HEK293 (cell line): ENCODE measurements around the gene ZNF337.

Experiments
- HOXA7 ChIP-seq: sonication (generic); formaldehyde crosslinking; IDR thresholded peaks from 2 replicates; pipeline ENCODE4 v1.8.1; 2022; ENCODE audit warnings: missing genetic modification reagents, borderline replicate concordance
- KLF1 ChIP-seq: fragments of 450-650 bp; formaldehyde crosslinking; IDR thresholded peaks from 2 replicates; pipeline ENCODE4 v1.5.1; 2016; ENCODE audit warnings: missing biosample characterization, missing genetic modification characterization
- KLF10 ChIP-seq: fragments of 450-650 bp; IDR thresholded peaks from 2 replicates; pipeline ENCODE4 v1.5.1; 2018; ENCODE audit warnings: missing biosample characterization, mild to moderate bottlenecking, missing genetic modification characterization
- KLF7 ChIP-seq: fragments of 450-650 bp; formaldehyde crosslinking; IDR thresholded peaks from 2 replicates; pipeline ENCODE4 v1.5.1; 2016; ENCODE audit warnings: missing biosample characterization, missing genetic modification characterization, borderline replicate concordance
- OSR2 ChIP-seq: fragments of 450-650 bp; formaldehyde crosslinking; IDR thresholded peaks from 2 replicates; pipeline ENCODE4 v1.5.1; 2016; ENCODE audit warnings: missing biosample characterization, missing genetic modification characterization
- PBX3 ChIP-seq: sonication (generic); formaldehyde crosslinking; IDR thresholded peaks from 2 replicates; pipeline ENCODE4 v1.8.1; 2022; ENCODE audit warnings: mild to moderate bottlenecking, moderate library complexity, missing genetic modification reagents
- PRDM1 ChIP-seq: fragments of 450-650 bp; formaldehyde crosslinking; IDR thresholded peaks from 2 replicates; pipeline ENCODE4; 2016; ENCODE audit warnings: missing biosample characterization, missing genetic modification characterization
- PRDM10 ChIP-seq: fragments of 450-650 bp; formaldehyde crosslinking; IDR thresholded peaks from 2 replicates; pipeline ENCODE4 v1.5.1; 2016; ENCODE audit warnings: missing biosample characterization, missing genetic modification characterization
- TSHZ1 ChIP-seq: fragments of 450-650 bp; formaldehyde crosslinking; IDR thresholded peaks from 2 replicates; pipeline ENCODE4 v1.5.1; 2016; ENCODE audit warnings: missing biosample characterization, missing genetic modification characterization, borderline replicate concordance
- ZBTB7A ChIP-seq: fragments of 450-650 bp; formaldehyde crosslinking; IDR thresholded peaks from 2 replicates; pipeline ENCODE4 v1.5.1; 2016; ENCODE audit warnings: low read depth, missing biosample characterization, missing genetic modification characterization
- ZFHX2 ChIP-seq: fragments of 450-650 bp; formaldehyde crosslinking; conservative IDR thresholded peaks from 2 replicates; pipeline ENCODE4 v1.5.1; 2016; ENCODE audit warnings: missing biosample characterization, missing genetic modification characterization
- ZNF10 ChIP-seq: fragments of 450-650 bp; formaldehyde crosslinking; IDR thresholded peaks from 2 replicates; pipeline ENCODE4 v1.5.1; 2017; ENCODE audit warnings: missing biosample characterization, missing genetic modification characterization
- ZNF138 ChIP-seq: fragments of 450-650 bp; formaldehyde crosslinking; IDR thresholded peaks from 2 replicates; pipeline ENCODE4 v1.5.1; 2016; ENCODE audit warnings: missing biosample characterization, missing genetic modification characterization, borderline replicate concordance
- ZNF175 ChIP-seq: fragments of 450-650 bp; formaldehyde crosslinking; IDR thresholded peaks from 2 replicates; pipeline ENCODE4 v1.5.1; 2016; ENCODE audit warnings: missing biosample characterization, missing genetic modification characterization
- ZNF302 ChIP-seq: fragments of 450-650 bp; formaldehyde crosslinking; IDR thresholded peaks from 2 replicates; pipeline ENCODE4 v1.5.1; 2016; ENCODE audit warnings: missing biosample characterization, missing genetic modification characterization, low read depth
- ZNF311 ChIP-seq: fragments of 450-650 bp; formaldehyde crosslinking; IDR thresholded peaks from 2 replicates; pipeline ENCODE4 v1.5.1; 2017; ENCODE audit warnings: missing biosample characterization, missing genetic modification characterization, borderline replicate concordance
- ZNF362 ChIP-seq: fragments of 450-650 bp; formaldehyde crosslinking; IDR thresholded peaks from 2 replicates; pipeline ENCODE4 v1.5.1; 2016; ENCODE audit warnings: missing biosample characterization, missing genetic modification characterization
- ZNF366 ChIP-seq: fragments of 450-650 bp; formaldehyde crosslinking; conservative IDR thresholded peaks from 2 replicates; pipeline ENCODE4 v1.5.1; 2016; ENCODE audit warnings: missing biosample characterization, missing genetic modification characterization
- ZNF37A ChIP-seq: fragments of 450-650 bp; IDR thresholded peaks from 2 replicates; pipeline ENCODE4 v1.5.1; 2018; ENCODE audit warnings: missing biosample characterization, missing genetic modification characterization
- ZNF394 ChIP-seq: fragments of 450-650 bp; formaldehyde crosslinking; IDR thresholded peaks from 2 replicates; pipeline ENCODE4 v1.5.1; 2016; ENCODE audit warnings: missing biosample characterization, missing genetic modification characterization, mild to moderate bottlenecking, moderate library complexity, borderline replicate concordance
- ZNF433 ChIP-seq: fragments of 450-650 bp; formaldehyde crosslinking; IDR thresholded peaks from 2 replicates; pipeline ENCODE4 v1.5.1; 2016; ENCODE audit warnings: missing biosample characterization, missing genetic modification characterization, low read depth
- ZNF530 ChIP-seq: fragments of 450-650 bp; formaldehyde crosslinking; IDR thresholded peaks from 2 replicates; pipeline ENCODE4 v1.5.1; 2016; ENCODE audit warnings: low read depth, missing biosample characterization, missing genetic modification characterization
- ZNF544 ChIP-seq: fragments of 450-650 bp; formaldehyde crosslinking; IDR thresholded peaks from 2 replicates; pipeline ENCODE4 v1.5.0; 2017; ENCODE audit warnings: missing biosample characterization, missing genetic modification characterization
- ZNF548 ChIP-seq: fragments of 450-650 bp; formaldehyde crosslinking; IDR thresholded peaks from 2 replicates; pipeline ENCODE4 v1.5.1; 2016; ENCODE audit warnings: missing biosample characterization, missing genetic modification characterization
- ZNF549 ChIP-seq: fragments of 450-650 bp; IDR thresholded peaks from 2 replicates; pipeline ENCODE4 v1.5.1; 2018; ENCODE audit warnings: missing biosample characterization, missing genetic modification characterization, mild to moderate bottlenecking, inconsistent platforms, moderate library complexity
- ZNF639 ChIP-seq: fragments of 450-650 bp; formaldehyde crosslinking; IDR thresholded peaks from 2 replicates; pipeline ENCODE4 v1.5.1; 2016; ENCODE audit warnings: missing biosample characterization, missing genetic modification characterization
- ZNF654 ChIP-seq: fragments of 450-650 bp; formaldehyde crosslinking; IDR thresholded peaks from 2 replicates; pipeline ENCODE4 v1.5.1; 2016; ENCODE audit warnings: low read depth, missing biosample characterization, missing genetic modification characterization
- ZNF677 ChIP-seq: fragments of 450-650 bp; IDR thresholded peaks from 2 replicates; pipeline ENCODE4 v1.5.0; 2018; ENCODE audit warnings: missing biosample characterization, mild to moderate bottlenecking, missing genetic modification characterization, moderate library complexity
- ZNF776 ChIP-seq: fragments of 450-650 bp; formaldehyde crosslinking; IDR thresholded peaks from 2 replicates; pipeline ENCODE4 v1.5.0; 2017; ENCODE audit warnings: missing biosample characterization, missing genetic modification characterization, borderline replicate concordance
- ZNF785 ChIP-seq: fragments of 450-650 bp; formaldehyde crosslinking; IDR thresholded peaks from 2 replicates; pipeline ENCODE4 v1.5.1; 2016; ENCODE audit warnings: missing biosample characterization, missing genetic modification characterization

Gene ZNF337

GRCh38 chr20:25696371-25697131, at the start of gene ZNF337 (continued):
- TF ChIP-seq PRDM10 (tag by site-specific recombination) (peak; percentile 71), ZBTB7A (tag by site-specific recombination) (peak; percentile 89), ZNF433 (tag by site-specific recombination) (no peak), ZNF37A (tag by site-specific recombination) (no peak), KLF7 (tag by site-specific recombination) (peak; percentile 74), KLF1 (peak; percentile 92), ZFHX2 (tag by site-specific recombination) (peak; percentile 77), ZNF394 (peak; percentile 26; the same call in 1 of the 2 replicates), ZNF302 (no peak), ZNF654 (tag by site-specific recombination) (no peak), HOXA7 (CRISPR knock-in tag) (no peak), ZNF548 (tag by site-specific recombination) (no peak), ZNF366 (tag by site-specific recombination) (no peak), OSR2 (tag by site-specific recombination) (no peak), ZNF677 (no peak), TSHZ1 (tag by site-specific recombination) (no peak), KLF10 (tag by site-specific recombination) (no peak), PRDM1 (no peak), ZNF549 (no peak), PBX3 (CRISPR knock-in tag) (0 out of 2 replicates have a peak, but pooled peaks have one; percentile 73), ZNF639 (tag by site-specific recombination) (peak; percentile 77; the same call in 1 of the 2 replicates), ZNF530 (tag by site-specific recombination) (no peak), ZNF362 (tag by site-specific recombination) (no peak), ZNF10 (no peak), ZNF776 (tag by site-specific recombination) (no peak), ZNF311 (tag by site-specific recombination) (no peak), ZNF785 (no peak), ZNF544 (tag by site-specific recombination) (no peak), ZNF175 (tag by site-specific recombination) (no peak), ZNF138 (no peak)
